Hepatocyte (in vitro differentiated cells): ENCODE data around the gene ESR1. TPM values are rescaled to one million over a fixed set of nuclear protein-coding genes. Genes with fewer than 3 reads are reported as not detected.

Experiments used
- DNase-seq: peaks from one replicate; pipeline ENCODE4 v3.0.0-alpha.2; 2016; ENCODE audit warnings: low spot score
- H2AFZ ChIP-seq: fragments of 200-600 bp; sonication (generic); 2 replicates; pipeline ENCODE4 v1.6.0; 2016; ENCODE audit warnings: antibody characterized with exemption, mild to moderate bottlenecking
- H3K27ac ChIP-seq: fragments of 200-600 bp; sonication (generic); 2 replicates; pipeline ENCODE4 v1.5.1; 2016; ENCODE audit warnings: mild to moderate bottlenecking
- H3K27me3 ChIP-seq: fragments of 200-600 bp; sonication (generic); 2 replicates; pipeline ENCODE4 v1.6.1; 2016
- H3K36me3 ChIP-seq: fragments of 200-600 bp; sonication (generic); replicated peaks from 2 replicates; pipeline ENCODE4 v1.5.1; 2016; ENCODE audit warnings: low read depth; ENCODE audit not compliant: insufficient read depth
- H3K4me1 ChIP-seq: fragments of 200-600 bp; sonication (generic); 2 replicates; pipeline ENCODE4 v1.5.1; 2016; ENCODE audit warnings: mild to moderate bottlenecking, moderate library complexity; ENCODE audit not compliant: insufficient read depth
- H3K4me2 ChIP-seq: fragments of 200-600 bp; sonication (generic); 2 replicates; pipeline ENCODE4 v1.6.0; 2016
- H3K4me3 ChIP-seq: fragments of 200-600 bp; sonication (generic); 2 replicates; pipeline ENCODE4 v1.5.1; 2016; ENCODE audit warnings: mild to moderate bottlenecking
- H3K79me2 ChIP-seq: fragments of 200-600 bp; sonication (generic); 2 replicates; pipeline ENCODE4 v1.6.0; 2017; ENCODE audit warnings: mild to moderate bottlenecking
- H3K9me2 ChIP-seq: fragments of 200-600 bp; sonication (generic); replicated peaks from 2 replicates; pipeline ENCODE4 v1.6.0; 2017; ENCODE audit warnings: mild to moderate bottlenecking; ENCODE audit not compliant: insufficient read depth
- H3K9me3 ChIP-seq: fragments of 200-600 bp; sonication (generic); 2 replicates; pipeline ENCODE4 v1.5.1; 2016; ENCODE audit warnings: low read depth, mild to moderate bottlenecking
- H4K20me1 ChIP-seq: fragments of 200-600 bp; sonication (generic); 2 replicates; pipeline ENCODE4 v1.6.0; 2016; ENCODE audit warnings: mild to moderate bottlenecking; ENCODE audit not compliant: insufficient read depth, poor library complexity, severe bottlenecking
- EZH2 ChIP-seq: fragments of 200-600 bp; sonication (generic); IDR thresholded peaks from 2 replicates; pipeline ENCODE4 v1.6.1; 2016; ENCODE audit warnings: antibody characterized with exemption, mild to moderate bottlenecking, borderline replicate concordance
- EZH2phosphoT487 ChIP-seq: fragments of 200-600 bp; sonication (generic); IDR thresholded peaks from one replicate; pipeline ENCODE4 v1.6.1; 2018; ENCODE audit warnings: antibody characterized with exemption, mild to moderate bottlenecking, low read depth, moderate library complexity; ENCODE audit not compliant: unreplicated experiment, severe bottlenecking
- WGBS: methylation state at CpG from one replicate; pipeline ENCODE4 v1.1.6; 2016; ENCODE audit warnings: low lambda C conversion rate; ENCODE audit errors: missing lambda C conversion rate; 5-methylcytosine and 5-hydroxymethylcytosine counted together
- polyA plus RNA-seq: library from polyadenylated mRNA; unstranded; fragments of >200 nt; fragmentation: Nextera tagmentation; extraction: Ambion mirVana; gene quantifications from 2 replicates; pipeline ENCODE4 v1.2.1, GENCODE V29; 2016
- total RNA-seq: library from RNA; depleted of rRNA; stranded (reverse); fragments of >200 nt; gene quantifications from 2 replicates; pipeline ENCODE4 v1.2.3, GENCODE V29; 2014
- TF ChIP-seq, protein P1 (sequence below): fragments of 200-600 bp; sonication (generic); IDR thresholded peaks from 2 replicates; pipeline ENCODE4 v1.5.1; 2016; ENCODE audit warnings: antibody characterized with exemption, mild to moderate bottlenecking; ENCODE audit not compliant: poor library complexity

The ESR1 gene
- total and polyA plus RNA-seq, 2 experiments from 2014 or later: 0.07 TPM; not detected in 1

DNA sequence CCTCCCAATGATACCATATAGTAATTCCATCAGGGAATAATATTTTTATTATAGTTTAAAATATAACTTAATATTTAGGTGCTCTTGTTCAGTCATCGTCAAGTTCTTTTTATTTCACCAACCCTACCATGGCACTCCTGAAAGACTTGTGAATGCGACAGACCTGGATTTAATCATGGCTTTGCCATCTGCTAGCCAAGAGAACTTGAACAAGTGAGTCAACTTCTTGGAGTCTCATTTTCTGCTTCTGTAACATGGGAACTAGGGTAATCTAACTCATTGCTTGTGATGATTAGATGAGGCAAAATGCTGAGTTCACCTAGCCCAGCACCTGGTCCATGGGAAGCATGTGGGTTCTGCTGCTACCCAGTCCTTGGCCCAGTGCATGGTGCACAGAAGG is 62.9 kb downstream of the ESR1 start:
- H3K4me2 ChIP-seq: no peak overlapping the region
- H3K36me3 ChIP-seq: no peaks in the 10 kb centered on the region
- TF ChIP-seq EZH2 (no peak), EZH2phosphoT487 (no peak)
- TF ChIP-seq, protein P1, sequence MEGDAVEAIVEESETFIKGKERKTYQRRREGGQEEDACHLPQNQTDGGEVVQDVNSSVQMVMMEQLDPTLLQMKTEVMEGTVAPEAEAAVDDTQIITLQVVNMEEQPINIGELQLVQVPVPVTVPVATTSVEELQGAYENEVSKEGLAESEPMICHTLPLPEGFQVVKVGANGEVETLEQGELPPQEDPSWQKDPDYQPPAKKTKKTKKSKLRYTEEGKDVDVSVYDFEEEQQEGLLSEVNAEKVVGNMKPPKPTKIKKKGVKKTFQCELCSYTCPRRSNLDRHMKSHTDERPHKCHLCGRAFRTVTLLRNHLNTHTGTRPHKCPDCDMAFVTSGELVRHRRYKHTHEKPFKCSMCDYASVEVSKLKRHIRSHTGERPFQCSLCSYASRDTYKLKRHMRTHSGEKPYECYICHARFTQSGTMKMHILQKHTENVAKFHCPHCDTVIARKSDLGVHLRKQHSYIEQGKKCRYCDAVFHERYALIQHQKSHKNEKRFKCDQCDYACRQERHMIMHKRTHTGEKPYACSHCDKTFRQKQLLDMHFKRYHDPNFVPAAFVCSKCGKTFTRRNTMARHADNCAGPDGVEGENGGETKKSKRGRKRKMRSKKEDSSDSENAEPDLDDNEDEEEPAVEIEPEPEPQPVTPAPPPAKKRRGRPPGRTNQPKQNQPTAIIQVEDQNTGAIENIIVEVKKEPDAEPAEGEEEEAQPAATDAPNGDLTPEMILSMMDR: no peak
- no peaks in the 10 kb centered on the region for H3K79me2 ChIP-seq
- no peaks in the 10 kb centered on the region for H3K9me2 ChIP-seq
- H2AFZ ChIP-seq: no peak overlapping the region
- no peak overlapping the region for H3K27ac ChIP-seq
- WGBS: 93% methylated on average over 2 of the region's 2 CpGs
- no peaks in the 10 kb centered on the region for H3K9me3 ChIP-seq
- no peaks in the 10 kb centered on the region for H3K4me1 ChIP-seq
- no peaks in the 10 kb centered on the region for H4K20me1 ChIP-seq
- no peak overlapping the region for H3K4me3 ChIP-seq
- DNase-seq: no peak
- no peaks in the 10 kb centered on the region for H3K27me3 ChIP-seq

DNA sequence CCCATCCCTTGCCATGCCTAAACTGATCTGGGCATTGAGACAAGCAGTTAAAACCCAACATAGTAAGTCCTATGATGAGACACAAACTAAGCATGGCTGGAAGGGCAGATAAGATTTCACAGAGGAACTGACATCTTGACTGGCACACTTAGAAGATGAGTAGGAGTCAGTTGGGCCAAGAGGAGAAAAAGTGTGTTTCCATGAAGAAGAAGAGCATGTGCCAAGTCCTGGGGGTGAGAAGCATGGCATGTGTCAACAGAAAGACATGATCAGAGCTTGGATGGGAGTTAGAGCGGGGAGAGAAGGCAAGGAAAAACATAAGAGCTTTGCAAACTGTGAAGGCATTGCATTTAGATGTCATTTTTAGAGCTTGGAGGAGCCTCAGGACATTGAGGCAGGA is 68.0 kb downstream of the ESR1 start:
- no peaks in the 10 kb centered on the region for H3K36me3 ChIP-seq
- no peak overlapping the region for H3K4me2 ChIP-seq
- WGBS: 0% methylated on average over 1 of the region's 1 CpG
- no peaks in the 10 kb centered on the region for H4K20me1 ChIP-seq
- H3K27ac ChIP-seq: no peak overlapping the region
- no peaks in the 10 kb centered on the region for H3K4me1 ChIP-seq
- H3K79me2 ChIP-seq: no peaks in the 10 kb centered on the region
- no peaks in the 10 kb centered on the region for H3K27me3 ChIP-seq
- H3K9me2 ChIP-seq: no peaks in the 10 kb centered on the region
- TF ChIP-seq, protein P1: no peak
- no peak for TF ChIP-seq EZH2phosphoT487
- TF ChIP-seq EZH2: no peak
- DNase-seq: no peak
- no peak overlapping the region for H3K4me3 ChIP-seq
- no peaks in the 10 kb centered on the region for H3K9me3 ChIP-seq
- H2AFZ ChIP-seq: no peak overlapping the region

DNA sequence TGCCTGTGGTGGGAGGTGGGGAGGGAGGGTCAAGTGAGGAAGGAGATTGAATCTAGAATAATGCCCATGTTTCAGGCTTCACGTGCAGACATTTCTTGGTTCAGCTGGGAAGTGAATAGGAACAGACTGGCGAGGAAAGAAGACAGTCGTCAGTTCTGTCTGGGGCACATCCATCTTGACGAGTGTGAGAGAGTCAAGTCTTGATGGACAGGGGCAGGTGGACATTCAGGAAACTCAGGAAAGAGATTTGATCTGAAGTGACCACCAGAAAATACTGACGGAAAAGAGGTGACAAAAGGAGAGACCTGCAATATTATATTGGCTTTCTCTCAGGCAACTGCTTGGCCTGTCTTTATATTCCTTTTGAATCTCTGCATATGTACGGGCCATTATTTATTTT is 68.6 kb downstream of the ESR1 start:
- no peaks in the 10 kb centered on the region for H3K27me3 ChIP-seq
- no peak for DNase-seq
- 89% methylated on average over 6 of the region's 6 CpGs for WGBS
- no peak overlapping the region for H2AFZ ChIP-seq
- no peaks in the 10 kb centered on the region for H3K36me3 ChIP-seq
- no peaks in the 10 kb centered on the region for H3K9me3 ChIP-seq
- no peak overlapping the region for H3K4me3 ChIP-seq
- H3K9me2 ChIP-seq: no peaks in the 10 kb centered on the region
- TF ChIP-seq, protein P1: no peak
- TF ChIP-seq EZH2: no peak
- no peak for TF ChIP-seq EZH2phosphoT487
- no peaks in the 10 kb centered on the region for H4K20me1 ChIP-seq
- H3K4me1 ChIP-seq: no peaks in the 10 kb centered on the region
- H3K27ac ChIP-seq: no peak overlapping the region
- H3K79me2 ChIP-seq: no peaks in the 10 kb centered on the region
- no peak overlapping the region for H3K4me2 ChIP-seq

DNA sequence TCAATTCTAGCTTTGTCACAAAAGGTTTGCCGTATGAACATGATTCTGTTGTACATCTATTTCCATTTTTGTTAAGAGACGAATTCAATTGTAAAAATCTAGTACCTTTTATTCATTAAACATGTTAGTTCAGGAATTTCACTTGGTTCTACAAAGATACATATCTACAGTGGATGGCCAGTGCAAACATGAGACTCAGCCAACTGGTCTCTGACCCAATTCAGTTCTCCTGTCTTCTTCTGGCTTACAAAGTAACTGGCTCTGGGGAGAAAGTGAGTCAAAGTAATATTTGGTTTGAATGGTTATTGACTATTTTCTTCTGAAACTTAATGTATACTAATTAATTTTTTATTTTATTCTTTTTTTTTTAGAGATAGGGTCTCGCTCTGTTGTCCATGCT is 70.0 kb downstream of the ESR1 start:
- no peak overlapping the region for H2AFZ ChIP-seq
- no peaks in the 10 kb centered on the region for H3K9me3 ChIP-seq
- WGBS: 93% methylated on average over 3 of the region's 3 CpGs
- no peak for TF ChIP-seq EZH2phosphoT487
- TF ChIP-seq EZH2: no peak
- TF ChIP-seq, protein P1: no peak
- no peaks in the 10 kb centered on the region for H3K9me2 ChIP-seq
- no peak overlapping the region for H3K27ac ChIP-seq
- H3K36me3 ChIP-seq: no peaks in the 10 kb centered on the region
- H3K4me1 ChIP-seq: no peaks in the 10 kb centered on the region
- H4K20me1 ChIP-seq: no peaks in the 10 kb centered on the region
- no peaks in the 10 kb centered on the region for H3K79me2 ChIP-seq
- no peaks in the 10 kb centered on the region for H3K27me3 ChIP-seq
- DNase-seq: no peak
- no peak overlapping the region for H3K4me2 ChIP-seq
- no peak overlapping the region for H3K4me3 ChIP-seq
